Activated T-cell treated with anti-CD3 and anti-CD28 coated beads, Interleukin-2, amount 50 U/mL, for 72 hours (primary cell): ENCODE results near the gene NEFH. TPM values are rescaled to one million over a fixed set of nuclear protein-coding genes. Genes with fewer than 3 reads are reported as not detected.

ENCODE experiments used
- ATAC-seq, 2 donors: fragments of 150-1000 bp; cut with Tn5 transposase; replicated peaks in 1 of 2; 2 replicates each; pipeline ENCODE4 v1.10.0; 2021; ENCODE audit warnings: moderate library complexity in 2 of 2, mild to moderate bottlenecking in 1 of 2
- DNase-seq, 2 donors: peaks; one replicate each; pipeline ENCODE4 v3.0.0; 2021 to 2022; ENCODE audit warnings: mixed read lengths in 1 of 2
- H3K27ac Mint-ChIP-seq: one replicate; pipeline ENCODE4 v1.8.0; 2022; ENCODE audit warnings: mild to moderate bottlenecking, moderate library complexity, mixed read lengths
- H3K27me3 Mint-ChIP-seq: one replicate; pipeline ENCODE4 v1.8.0; 2022; ENCODE audit warnings: low read depth, mixed read lengths
- H3K36me3 Mint-ChIP-seq, 2 donors: one replicate each; pipeline ENCODE4 v1.8.0; 2022; ENCODE audit warnings: mixed read lengths in 2 of 2, mild to moderate bottlenecking in 1 of 2; ENCODE audit not compliant: insufficient read depth in 2 of 2
- H3K4me1 Mint-ChIP-seq: one replicate; pipeline ENCODE4 v1.8.0; 2022; ENCODE audit warnings: low read depth, mixed read lengths
- H3K4me3 Mint-ChIP-seq, 2 donors: one replicate each; pipeline ENCODE4 v1.8.0; 2022; ENCODE audit warnings: mild to moderate bottlenecking in 2 of 2, mixed read lengths in 2 of 2, moderate library complexity in 2 of 2
- H3K9me3 Mint-ChIP-seq, 2 donors: one replicate each; pipeline ENCODE4 v1.8.0; 2022; ENCODE audit warnings: mixed read lengths in 2 of 2
- total RNA-seq, 2 donors: library from RNA; stranded (reverse); gene quantifications; one replicate each; pipeline ENCODE4 v1.2.3, GENCODE V29; 2022

The NEFH gene
- total RNA-seq, 2 donors from 2014 or later = 1.6 to 1.7 TPM

- Mint-ChIP-seq H3K36me3 (no peaks in the 10 kb centered on the region), H3K4me1 (no peaks in the 10 kb centered on the region), H3K27me3 (no peaks in the 10 kb centered on the region)
Measured at GRCh38 chr22:29449296-29449875, 30.6 kb upstream of the NEFH start.

GRCh38 chr22:29450222-29450621 is 29.8 kb upstream of the NEFH start:
- Mint-ChIP-seq H3K9me3 (no peaks in the 10 kb centered on the region), H3K27ac (no peak overlapping the region), H3K4me3 (no peak overlapping the region), H3K27me3 (no peaks in the 10 kb centered on the region), H3K4me1 (no peaks in the 10 kb centered on the region), H3K36me3 (no peaks in the 10 kb centered on the region)
- DNase-seq = no peak
- ATAC-seq = no peak

More at GRCh38 chr22:29449296-29449875, 30.6 kb upstream of the NEFH start:
- no peak overlapping the region for H3K4me3 Mint-ChIP-seq
- ATAC-seq = no peak
- H3K27ac Mint-ChIP-seq = no peak overlapping the region
- DNase-seq = no peak
- no peaks in the 10 kb centered on the region for H3K9me3 Mint-ChIP-seq

GRCh38 chr22:29451863-29452262 is 28.2 kb upstream of the NEFH start:
- Mint-ChIP-seq H3K27me3 (no peaks in the 10 kb centered on the region), H3K4me1 (no peaks in the 10 kb centered on the region), H3K4me3 (no peak overlapping the region), H3K27ac (peak overlapping the region; percentile 58), H3K36me3 (no peaks in the 10 kb centered on the region), H3K9me3 (no peaks in the 10 kb centered on the region)
- DNase-seq = no peak
- no peak for ATAC-seq

GRCh38 chr22:29454276-29454675 is 25.7 kb upstream of the NEFH start:
- no peaks in the 10 kb centered on the region for H3K27me3 Mint-ChIP-seq
- H3K9me3 Mint-ChIP-seq = no peaks in the 10 kb centered on the region
- ATAC-seq (no peak), DNase-seq (no peak)
- no peaks in the 10 kb centered on the region for H3K4me1 Mint-ChIP-seq
- H3K4me3 Mint-ChIP-seq = no peak overlapping the region
- no peak overlapping the region for H3K27ac Mint-ChIP-seq
- no peaks in the 10 kb centered on the region for H3K36me3 Mint-ChIP-seq

GRCh38 chr22:29456211-29456671 is 23.8 kb upstream of the NEFH start:
- Mint-ChIP-seq H3K9me3 (no peaks in the 10 kb centered on the region), H3K36me3 (no peaks in the 10 kb centered on the region), H3K4me3 (no peak overlapping the region), H3K27me3 (no peaks in the 10 kb centered on the region), H3K4me1 (no peaks in the 10 kb centered on the region), H3K27ac (no peak overlapping the region)
- no peak for DNase-seq
- ATAC-seq = no peak

GRCh38 chr22:29457730-29458129 is 22.3 kb upstream of the NEFH start:
- Mint-ChIP-seq H3K9me3 (no peaks in the 10 kb centered on the region), H3K36me3 (no peaks in the 10 kb centered on the region), H3K27ac (no peak overlapping the region), H3K4me3 (no peak overlapping the region), H3K4me1 (no peaks in the 10 kb centered on the region), H3K27me3 (no peaks in the 10 kb centered on the region)
- ATAC-seq (peak in 1 of 2 donors; percentile 46), DNase-seq (peak in 1 of 2 donors; percentile 11)

GRCh38 chr22:29458551-29458950 is 21.5 kb upstream of the NEFH start:
- Mint-ChIP-seq H3K27me3 (no peaks in the 10 kb centered on the region), H3K4me1 (no peaks in the 10 kb centered on the region), H3K27ac (no peak overlapping the region), H3K9me3 (no peaks in the 10 kb centered on the region), H3K36me3 (no peaks in the 10 kb centered on the region), H3K4me3 (no peak overlapping the region)
- ATAC-seq (no peak), DNase-seq (no peak)

GRCh38 chr22:29459773-29460172 is 20.2 kb upstream of the NEFH start:
- no peaks in the 10 kb centered on the region for H3K4me1 Mint-ChIP-seq
- DNase-seq (no peak), ATAC-seq (no peak)
- H3K4me3 Mint-ChIP-seq = no peak overlapping the region
- no peaks in the 10 kb centered on the region for H3K27me3 Mint-ChIP-seq
- H3K9me3 Mint-ChIP-seq = no peaks in the 10 kb centered on the region
- no peaks in the 10 kb centered on the region for H3K36me3 Mint-ChIP-seq
- H3K27ac Mint-ChIP-seq = no peak overlapping the region

- H3K4me1 Mint-ChIP-seq = no peaks in the 10 kb centered on the region
- no peak for DNase-seq
- H3K9me3 Mint-ChIP-seq = no peaks in the 10 kb centered on the region
- H3K27me3 Mint-ChIP-seq = no peaks in the 10 kb centered on the region
- no peaks in the 10 kb centered on the region for H3K36me3 Mint-ChIP-seq
- H3K4me3 Mint-ChIP-seq = no peak overlapping the region
- no peak overlapping the region for H3K27ac Mint-ChIP-seq
- no peak for ATAC-seq
Measured at GRCh38 chr22:29461263-29461662, 18.8 kb upstream of the NEFH start.

- Mint-ChIP-seq H3K36me3 (no peaks in the 10 kb centered on the region), H3K27ac (no peak overlapping the region), H3K4me3 (no peak overlapping the region), H3K4me1 (no peaks in the 10 kb centered on the region), H3K27me3 (peaks cover 11% of the 10 kb centered on the region), H3K9me3 (no peaks in the 10 kb centered on the region)
- no peak for ATAC-seq
- DNase-seq = no peak
Measured at GRCh38 chr22:29463629-29464028, 16.4 kb upstream of the NEFH start.

- no peak overlapping the region for H3K4me3 Mint-ChIP-seq
- peaks cover 17% of the 10 kb centered on the region for H3K27me3 Mint-ChIP-seq
- no peak for ATAC-seq
- no peaks in the 10 kb centered on the region for H3K9me3 Mint-ChIP-seq
- no peak for DNase-seq
- H3K4me1 Mint-ChIP-seq = no peaks in the 10 kb centered on the region
- H3K36me3 Mint-ChIP-seq = no peaks in the 10 kb centered on the region
- no peak overlapping the region for H3K27ac Mint-ChIP-seq
Measured at GRCh38 chr22:29464581-29464980, 15.4 kb upstream of the NEFH start.

- Mint-ChIP-seq H3K27me3 (peaks cover 23% of the 10 kb centered on the region), H3K4me3 (peak overlapping the region; percentile 63 to 69), H3K4me1 (no peaks in the 10 kb centered on the region), H3K9me3 (no peaks in the 10 kb centered on the region), H3K27ac (no peak overlapping the region), H3K36me3 (no peaks in the 10 kb centered on the region)
- DNase-seq (no peak), ATAC-seq (no peak)
Measured at GRCh38 chr22:29469755-29470154, 10.3 kb upstream of the NEFH start.

GRCh38 chr22:29470159-29470855 is 9.7 kb upstream of the NEFH start:
- DNase-seq (peak; percentile 77 to 82), ATAC-seq (peak; percentile 90 to 91)
- Mint-ChIP-seq H3K27me3 (peaks cover 23% of the 10 kb centered on the region), H3K4me3 (peak overlapping the region; percentile 63 to 69), H3K27ac (no peak overlapping the region), H3K36me3 (no peaks in the 10 kb centered on the region), H3K9me3 (no peaks in the 10 kb centered on the region), H3K4me1 (no peaks in the 10 kb centered on the region)

- H3K4me1 Mint-ChIP-seq = no peaks in the 10 kb centered on the region
- peaks cover 36% of the 10 kb centered on the region for H3K27me3 Mint-ChIP-seq
- DNase-seq (no peak), ATAC-seq (no peak)
- H3K36me3 Mint-ChIP-seq = no peaks in the 10 kb centered on the region
- no peaks in the 10 kb centered on the region for H3K9me3 Mint-ChIP-seq
- H3K4me3 Mint-ChIP-seq = no peak overlapping the region
- no peak overlapping the region for H3K27ac Mint-ChIP-seq
Measured at GRCh38 chr22:29473001-29473400, 7.0 kb upstream of the NEFH start.
